ENCODE data around the gene TUBA1A.
"Not testable (repeated sequence)": the region's sequence is repeated elsewhere in the genome, so short reads cannot be mapped to it uniquely, and the experiment has no call there.

Gene TUBA1A

GRCh38 chr12:49188916-49189367 lies at the start of gene TUBA1A:
Gene TUBA1A, minus strand, starts transcription at chr12:49189080. Its CDS starts 101 bp downstream, at chr12:49188979.
- DNase-seq, result no peak

GRCh38 chr12:49236423-49236822 lies 47.5 kb upstream of the TUBA1A start:
- no peak for DNase-seq

- peak; percentile 97 for DNase-seq
Measured at GRCh38 chr12:49233842-49234526, 45.1 kb upstream of the TUBA1A start.

- peak; percentile 43 for DNase-seq
Measured at GRCh38 chr12:49232940-49233841, 44.3 kb upstream of the TUBA1A start.

GRCh38 chr12:49231878-49232655 lies 43.2 kb upstream of the TUBA1A start:
- DNase-seq, result no peak

GRCh38 chr12:49230805-49231194 lies 41.9 kb upstream of the TUBA1A start:
- peak; percentile 72 for DNase-seq

- DNase-seq, result no peak
Measured at GRCh38 chr12:49230176-49230804, 41.4 kb upstream of the TUBA1A start.

GRCh38 chr12:49228653-49229052 lies 39.8 kb upstream of the TUBA1A start:
- DNase-seq, result no peak

- no peak for DNase-seq
Measured at GRCh38 chr12:49227713-49228112, 38.8 kb upstream of the TUBA1A start.

GRCh38 chr12:49225576-49226166 lies 36.8 kb upstream of the TUBA1A start:
- DNase-seq, result no peak

GRCh38 chr12:49223590-49224369 lies 34.9 kb upstream of the TUBA1A start:
- no peak for DNase-seq

GRCh38 chr12:49223122-49223521 lies 34.2 kb upstream of the TUBA1A start:
- no peak for DNase-seq

GRCh38 chr12:49220972-49221371 lies 32.1 kb upstream of the TUBA1A start:
- DNase-seq, result no peak

GRCh38 chr12:49219417-49220026 lies 30.6 kb upstream of the TUBA1A start:
- DNase-seq, result no peak

- DNase-seq, result no peak
Measured at GRCh38 chr12:49212572-49212971, 23.7 kb upstream of the TUBA1A start.

GRCh38 chr12:49210703-49211102 lies 21.8 kb upstream of the TUBA1A start:
- not testable (repeated sequence) for DNase-seq

- DNase-seq, result no peak
Measured at GRCh38 chr12:49208676-49209075, 19.8 kb upstream of the TUBA1A start.

GRCh38 chr12:49208146-49208545 lies 19.3 kb upstream of the TUBA1A start:
- no peak for DNase-seq

- no peak for DNase-seq
Measured at GRCh38 chr12:49206389-49206788, 17.5 kb upstream of the TUBA1A start.

- peak; percentile 20 for DNase-seq
Measured at GRCh38 chr12:49201595-49202295, 12.9 kb upstream of the TUBA1A start.
